Measurements from ENCODE around the gene BTBD16.

Gene BTBD16

GRCh38 chr10:122374859-122375678 is 104.0 kb downstream of the BTBD16 start:
- peak; percentile 52 to 86 (median 72) for DNase-seq

- no peak for DNase-seq
These were observed 104.6 kb downstream of the BTBD16 start for GRCh38 chr10:122375679-122376160.

GRCh38 chr10:122376364-122376961 is 105.4 kb downstream of the BTBD16 start:
- no peak for DNase-seq

GRCh38 chr10:122379041-122379440 is 107.9 kb downstream of the BTBD16 start:
- DNase-seq: no peak

- DNase-seq: no peak
These were observed 108.4 kb downstream of the BTBD16 start for GRCh38 chr10:122379537-122379936.

- DNase-seq: no peak
These were observed 109.6 kb downstream of the BTBD16 start for GRCh38 chr10:122380703-122381102.

GRCh38 chr10:122381680-122382079 is 110.6 kb downstream of the BTBD16 start:
- DNase-seq: no peak

GRCh38 chr10:122386514-122386913 is 115.4 kb downstream of the BTBD16 start:
- DNase-seq: no peak

GRCh38 chr10:122387572-122387971 is 116.5 kb downstream of the BTBD16 start:
- DNase-seq: no peak

Data from suppressor macrophage (primary cell).